Renal pelvis (tissue), 4 donors: ENCODE data around the gene ILKAP. TPM values are rescaled to one million over a fixed set of nuclear protein-coding genes. Genes with fewer than 3 reads are reported as not detected.

Experiments used
- DNase-seq: peaks from one replicate; pipeline ENCODE4 v3.0.0-alpha.2; 2013
- polyA plus RNA-seq, 3 donors: library from polyadenylated mRNA; unstranded; fragments of 120-200 nt; gene quantifications; one replicate each; pipeline ENCODE4 v1.2.1, GENCODE V29; 2013; ENCODE audit not compliant: insufficient read length in 3 of 3

ILKAP gene
- polyA plus RNA-seq, 3 donors = 41.4 to 60.4 (median 55.1) TPM

GRCh38 chr2:238124488-238125126, 78.9 kb downstream of the ILKAP start:
- no peak for DNase-seq

DNA sequence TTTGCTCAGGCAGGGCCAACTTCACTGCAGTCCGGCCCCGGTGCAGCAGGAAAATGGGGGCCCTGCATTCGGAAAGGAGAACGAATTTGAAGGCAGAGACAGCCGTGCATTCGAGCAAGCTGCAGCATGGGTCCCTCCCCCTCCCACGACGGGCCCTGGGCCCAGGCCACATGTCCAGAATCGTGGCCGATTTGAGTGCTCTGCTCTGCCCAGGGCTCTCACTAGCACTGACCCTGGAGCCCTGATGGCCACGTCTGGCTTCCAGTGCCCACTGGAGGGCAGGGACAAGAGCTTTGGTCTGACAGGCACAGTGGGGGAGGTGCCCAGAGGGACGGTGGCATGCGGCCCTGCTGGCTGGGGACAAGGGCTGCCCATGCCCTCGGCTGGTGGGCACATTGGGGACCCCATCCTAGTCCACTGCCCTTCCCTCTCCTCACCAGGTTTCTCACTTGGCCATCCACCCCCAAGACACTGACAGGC, 79.5 kb downstream of the ILKAP start:
- DNase-seq = no peak

GRCh38 chr2:238123218-238123971, 80.1 kb downstream of the ILKAP start:
- no peak for DNase-seq

DNA sequence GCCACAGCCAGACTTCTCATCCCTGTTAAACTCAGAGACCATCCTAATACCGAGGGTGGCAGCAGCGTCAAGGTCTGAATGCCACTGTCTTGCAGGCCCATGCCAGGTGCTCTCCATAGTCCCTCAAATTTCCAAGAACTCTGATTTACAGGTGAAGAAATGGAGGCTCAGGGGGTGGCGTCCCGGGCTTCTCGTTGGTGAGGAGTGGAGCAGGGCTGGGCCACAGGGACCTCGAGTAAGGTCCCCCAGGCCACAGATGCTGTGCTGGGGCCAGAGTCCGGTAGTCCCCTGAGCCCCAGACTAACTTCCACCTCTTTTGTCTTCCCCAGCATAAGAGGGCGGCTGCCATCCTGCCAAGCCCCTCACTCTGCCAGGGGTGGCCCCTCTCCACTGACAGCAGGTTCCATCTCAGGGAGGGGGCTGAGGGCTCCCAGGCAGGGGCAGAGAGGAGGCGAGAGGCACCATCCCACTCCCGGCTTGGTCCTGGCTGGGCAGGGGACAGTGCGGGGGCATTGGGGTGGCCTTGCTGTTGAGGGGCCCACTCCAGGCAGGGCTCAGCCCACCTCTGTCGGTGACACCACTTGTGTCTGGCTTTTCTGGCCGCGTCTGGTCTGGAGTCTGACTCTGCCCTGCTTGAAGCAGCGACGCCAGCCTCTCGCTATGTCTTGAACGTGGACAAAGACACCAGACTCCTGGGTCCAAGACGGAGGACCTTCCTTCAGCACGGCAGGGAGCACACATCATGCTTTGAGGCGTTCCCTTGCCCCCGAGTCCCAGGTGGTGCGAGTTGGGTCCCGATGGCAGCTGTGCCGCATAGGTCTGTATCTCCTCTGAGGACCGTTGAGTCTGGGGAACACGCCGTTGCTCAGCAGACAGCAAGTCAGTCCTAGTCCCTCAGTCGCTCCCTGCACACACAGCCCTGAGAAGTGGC, 80.9 kb downstream of the ILKAP start:
- no peak for DNase-seq

- DNase-seq = no peak
Measured at GRCh38 chr2:238121511-238122286, 81.8 kb downstream of the ILKAP start.

DNA sequence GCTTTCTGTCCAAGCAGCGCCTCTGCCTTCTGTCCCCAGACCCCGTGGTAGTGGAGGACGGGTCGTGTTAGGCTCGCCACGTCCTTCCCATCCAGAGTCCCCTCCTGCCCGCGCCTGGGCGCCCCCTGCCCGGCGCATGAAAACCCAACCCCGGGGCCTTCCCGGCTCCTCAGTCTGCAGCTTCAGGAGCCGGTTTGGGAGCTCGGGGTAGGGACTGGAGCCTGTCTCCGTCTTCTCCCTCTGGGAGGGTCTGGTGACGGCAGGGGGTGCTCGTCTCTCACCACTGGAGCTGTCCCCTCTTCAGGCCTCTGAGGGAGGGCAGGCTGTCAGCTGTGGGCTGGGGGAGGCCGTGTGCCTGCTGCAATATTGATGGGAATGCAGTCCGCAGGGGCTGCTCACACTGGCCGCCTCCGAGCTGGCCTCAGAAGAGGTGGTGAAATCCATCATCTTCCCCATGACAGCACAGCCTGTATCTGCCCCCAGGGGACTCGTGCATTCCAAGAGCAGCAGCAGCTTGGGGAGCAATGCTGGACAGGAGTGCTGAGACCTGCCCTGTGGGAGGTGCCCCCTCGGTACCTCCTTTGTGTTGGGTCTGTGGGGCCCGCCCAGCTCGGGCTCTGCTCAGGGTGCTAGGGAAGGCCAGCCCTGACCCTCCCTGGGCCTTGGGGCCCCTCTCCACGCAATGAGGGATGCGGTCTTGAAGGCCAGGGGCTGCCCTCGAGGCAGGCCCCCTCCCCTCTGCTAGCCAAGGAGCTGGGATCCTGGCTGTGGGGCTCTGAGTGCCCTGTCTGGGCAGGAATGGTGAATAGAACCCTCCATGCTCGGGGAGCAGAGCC, 82.8 kb downstream of the ILKAP start:
- DNase-seq = peak; percentile 79

Other genes starting within 250 kb of the ILKAP start
- gene UBE2F, start 236.7 kb downstream of the ILKAP start, polyA plus RNA-seq = 10 to 100 TPM; 40.5 to 43.6 (median 42.1) TPM
- 10 to 100 TPM; 23.0 to 33.3 (median 25.5) TPM for gene SCLY, start 142.7 kb downstream of the ILKAP start, polyA plus RNA-seq
- 1 to 10 TPM in 2 of 3 donors, under 1 TPM in 1; 0.44 to 5.1 (median 3.6) TPM for gene ESPNL, start 103.4 kb downstream of the ILKAP start, polyA plus RNA-seq
- gene KLHL30, start 65.0 kb downstream of the ILKAP start, polyA plus RNA-seq = under 1 TPM; 0.24 to 0.60 (median 0.36) TPM
- 1 to 10 TPM; 6.0 to 8.1 (median 7.3) TPM for gene ERFE, start 44.7 kb downstream of the ILKAP start, polyA plus RNA-seq
- gene HES6, start 36.3 kb upstream of the ILKAP start, polyA plus RNA-seq = 10 to 100 TPM in 1 of 3 donors, 1 to 10 TPM in 2; 8.5 to 10.4 (median 9.2) TPM
- gene PER2, start 84.9 kb upstream of the ILKAP start, polyA plus RNA-seq = 1 to 10 TPM; 5.7 to 8.0 (median 7.6) TPM
- gene TRAF3IP1, start 116.8 kb upstream of the ILKAP start, polyA plus RNA-seq = 10 to 100 TPM; 20.2 to 27.4 (median 20.9) TPM
- gene ASB1, start 223.2 kb upstream of the ILKAP start, polyA plus RNA-seq = 10 to 100 TPM; 27.4 to 30.3 (median 30.0) TPM